ENCODE results near the gene OR5AC2. TPM values are rescaled to one million over a fixed set of nuclear protein-coding genes. Genes with fewer than 3 reads are reported as not detected.

Gene OR5AC2
- total RNA-seq, 2 donors from 2014 or later: not detected

GRCh38 chr3:98130421-98130820 is 43.4 kb downstream of the OR5AC2 start, which contains the start of gene OR5H1:
TSS of gene OR5H1 (plus strand) at chr3:98130721. CDS start at chr3:98132698, 1,977 bp downstream.
- H3K36me3 ChIP-seq: no peaks in the 10 kb centered on the region
- no peak within 1 kb of the TSS for H3K27ac ChIP-seq
- ATAC-seq (ENCODE audit: insufficient number of reproducible peaks, low FRiP score, low read depth) (no peak), DNase-seq (ENCODE audit: low spot score) (no peak)
- H3K4me3 ChIP-seq: no peak within 1 kb of the TSS
- no peaks in the 10 kb centered on the region for H3K4me1 ChIP-seq (ENCODE audit: control insufficient read depth in 1 of 2, low read depth in 2 of 2)
- no peaks in the 10 kb centered on the region for H3K27me3 ChIP-seq (replicated peaks; ENCODE audit: insufficient read depth)
- no peaks in the 10 kb centered on the region for H3K9me3 ChIP-seq
- TF ChIP-seq CTCF (IDR thresholded peaks at IDR 0.05): no peak

- H3K9me3 ChIP-seq: no peaks in the 10 kb centered on the region
- DNase-seq (ENCODE audit: low spot score) (no peak), ATAC-seq (ENCODE audit: insufficient number of reproducible peaks, low FRiP score, low read depth) (no peak)
- no peaks in the 10 kb centered on the region for H3K4me1 ChIP-seq (ENCODE audit: control insufficient read depth in 1 of 2, low read depth in 2 of 2)
- no peak overlapping the region for H3K4me3 ChIP-seq
- H3K27me3 ChIP-seq (replicated peaks; ENCODE audit: insufficient read depth): no peaks in the 10 kb centered on the region
- no peak for TF ChIP-seq CTCF (IDR thresholded peaks at IDR 0.05)
- no peak overlapping the region for H3K27ac ChIP-seq
- no peaks in the 10 kb centered on the region for H3K36me3 ChIP-seq
Measured at GRCh38 chr3:98136631-98137030, 49.7 kb downstream of the OR5AC2 start.

Other genes starting within 250 kb of the OR5AC2 start
- 10 to 100 TPM; 14.2 to 24.8 TPM for gene RIOX2, start 114.7 kb upstream of the OR5AC2 start, total RNA-seq
- not detected for gene GABRR3, start 51.9 kb upstream of the OR5AC2 start, total RNA-seq
- not detected for gene OR5H1, start 43.5 kb downstream of the OR5AC2 start, total RNA-seq
- gene OR5H14, start 60.3 kb downstream of the OR5AC2 start, total RNA-seq: not detected
- gene OR5H15, start 79.5 kb downstream of the OR5AC2 start, total RNA-seq: not detected
- not detected for gene OR5H6, start 177.1 kb downstream of the OR5AC2 start, total RNA-seq
- gene OR5H2, start 195.3 kb downstream of the OR5AC2 start, total RNA-seq: not detected